Body of pancreas (tissue), 4 donors: Measurements from ENCODE around the gene CAND1.

Experiments used
- POLR2A ChIP-seq, 3 donors: fragments of 450-650 bp; IDR thresholded peaks; one replicate each; pipeline ENCODE4 v1.6.1; 2016; ENCODE audit warnings: antibody characterized with exemption in 3 of 3, mild to moderate bottlenecking in 2 of 3
- TF ChIP-seq, protein P1 (sequence below), 7 experiments: fragments of 450-650 bp in 4 of 7; fragments of 200-600 bp in 3 of 7; sonication (generic) in 3 of 7; IDR thresholded peaks; one replicate each; pipeline ENCODE4 v1.5.1; 2016 to 2019; ENCODE audit warnings: antibody characterized with exemption in 7 of 7

GRCh38 chr12:67280088-67280487, 10.9 kb downstream of the CAND1 start:
- TF ChIP-seq POLR2A (IDR thresholded peaks at IDR 0.05): no peak
- TF ChIP-seq, protein P1, sequence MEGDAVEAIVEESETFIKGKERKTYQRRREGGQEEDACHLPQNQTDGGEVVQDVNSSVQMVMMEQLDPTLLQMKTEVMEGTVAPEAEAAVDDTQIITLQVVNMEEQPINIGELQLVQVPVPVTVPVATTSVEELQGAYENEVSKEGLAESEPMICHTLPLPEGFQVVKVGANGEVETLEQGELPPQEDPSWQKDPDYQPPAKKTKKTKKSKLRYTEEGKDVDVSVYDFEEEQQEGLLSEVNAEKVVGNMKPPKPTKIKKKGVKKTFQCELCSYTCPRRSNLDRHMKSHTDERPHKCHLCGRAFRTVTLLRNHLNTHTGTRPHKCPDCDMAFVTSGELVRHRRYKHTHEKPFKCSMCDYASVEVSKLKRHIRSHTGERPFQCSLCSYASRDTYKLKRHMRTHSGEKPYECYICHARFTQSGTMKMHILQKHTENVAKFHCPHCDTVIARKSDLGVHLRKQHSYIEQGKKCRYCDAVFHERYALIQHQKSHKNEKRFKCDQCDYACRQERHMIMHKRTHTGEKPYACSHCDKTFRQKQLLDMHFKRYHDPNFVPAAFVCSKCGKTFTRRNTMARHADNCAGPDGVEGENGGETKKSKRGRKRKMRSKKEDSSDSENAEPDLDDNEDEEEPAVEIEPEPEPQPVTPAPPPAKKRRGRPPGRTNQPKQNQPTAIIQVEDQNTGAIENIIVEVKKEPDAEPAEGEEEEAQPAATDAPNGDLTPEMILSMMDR (IDR thresholded peaks at IDR 0.05): no peak
